ENCODE data around the gene PNKD.

The PNKD gene

DNA sequence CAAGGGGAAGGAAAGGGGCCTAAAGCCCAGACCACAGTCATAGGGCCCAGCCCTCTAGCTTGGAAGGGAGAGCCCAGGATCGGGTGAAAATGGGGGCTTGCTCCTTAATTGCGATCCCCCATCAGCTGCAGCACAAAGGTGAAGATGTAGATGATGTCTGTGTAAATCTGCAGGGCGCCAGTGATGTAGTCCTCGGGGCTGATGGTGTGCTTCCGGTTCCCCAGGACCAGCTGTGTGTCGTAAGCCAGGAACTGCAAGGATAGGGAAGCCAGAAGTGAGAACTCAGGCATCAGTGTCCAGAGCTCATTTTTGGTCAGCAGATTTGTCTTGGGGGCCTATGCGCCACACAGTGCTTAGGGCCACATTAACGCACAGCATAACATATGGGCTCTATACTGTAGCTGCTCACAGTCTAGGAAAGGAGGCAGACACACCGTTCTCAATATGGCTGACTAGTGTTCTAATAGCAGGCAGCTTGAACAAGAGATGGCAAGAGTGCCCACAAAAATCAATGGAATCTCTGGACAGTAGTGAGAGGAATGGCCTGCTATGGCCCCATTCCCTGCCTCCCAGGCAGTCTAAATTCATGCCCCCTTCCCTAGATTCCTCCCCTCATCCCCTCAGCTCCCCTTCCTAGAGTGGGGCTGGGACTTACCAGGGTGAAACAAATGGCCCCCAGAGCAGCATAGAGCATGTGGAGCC lies 5.2 kb downstream of the PNKD start:
- DNase-seq = no peak

DNA sequence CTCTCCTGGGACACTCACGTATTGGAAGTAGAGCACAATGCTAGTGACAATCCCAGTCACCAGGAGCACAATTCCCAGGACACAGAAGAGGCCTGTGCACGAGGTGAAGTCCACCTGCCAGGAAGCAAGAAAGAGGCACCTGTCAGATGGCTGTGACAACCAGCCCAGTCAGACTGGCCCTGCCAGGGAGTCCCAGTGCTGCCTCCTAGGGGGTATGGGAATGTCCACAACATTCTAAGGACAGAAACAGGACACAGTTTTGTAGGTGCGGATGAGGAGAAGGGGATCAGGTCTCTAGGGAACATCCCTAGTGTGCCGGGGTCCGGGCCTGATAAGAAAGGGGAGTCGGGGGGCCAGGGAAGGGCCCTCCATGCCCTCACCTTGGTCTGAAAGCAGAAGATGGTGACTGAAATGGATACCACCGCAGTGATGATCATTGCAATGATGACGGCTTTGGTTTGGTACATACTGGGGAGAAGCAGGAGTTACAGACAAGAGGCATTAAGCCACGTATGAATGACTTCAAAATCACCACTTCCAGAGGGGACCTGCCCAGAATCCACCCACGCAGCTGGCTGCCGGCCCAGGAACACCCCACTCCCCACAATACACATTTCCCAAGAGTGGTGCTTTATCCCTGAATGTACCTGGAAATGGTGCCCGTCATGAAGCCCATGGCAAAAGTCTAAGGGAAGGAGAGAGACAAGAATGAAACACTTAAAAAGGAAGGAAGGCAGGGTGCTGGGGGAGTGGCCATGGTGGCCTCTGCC lies 6.9 kb downstream of the PNKD start:
- DNase-seq = no peak

DNA sequence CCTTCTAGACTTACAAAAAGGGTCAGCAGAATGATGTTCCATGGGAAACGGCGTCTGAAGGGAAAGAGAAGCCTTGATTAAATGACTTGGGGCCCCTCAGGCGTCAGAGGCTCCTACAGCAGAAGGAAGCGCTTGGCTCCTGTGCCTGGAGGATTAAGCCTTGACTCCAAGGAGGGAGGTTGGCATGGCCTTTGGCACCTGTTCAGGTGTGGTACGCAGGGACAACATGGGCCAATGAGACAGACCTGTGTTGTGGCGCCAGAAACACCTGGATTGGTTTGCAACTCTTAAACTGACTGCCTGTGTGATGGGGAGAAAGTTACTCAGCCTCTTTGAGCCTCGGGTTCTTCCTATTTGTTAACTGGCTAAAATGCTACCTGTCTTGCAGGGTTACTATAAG lies 7.6 kb downstream of the PNKD start:
- DNase-seq = no peak

DNA sequence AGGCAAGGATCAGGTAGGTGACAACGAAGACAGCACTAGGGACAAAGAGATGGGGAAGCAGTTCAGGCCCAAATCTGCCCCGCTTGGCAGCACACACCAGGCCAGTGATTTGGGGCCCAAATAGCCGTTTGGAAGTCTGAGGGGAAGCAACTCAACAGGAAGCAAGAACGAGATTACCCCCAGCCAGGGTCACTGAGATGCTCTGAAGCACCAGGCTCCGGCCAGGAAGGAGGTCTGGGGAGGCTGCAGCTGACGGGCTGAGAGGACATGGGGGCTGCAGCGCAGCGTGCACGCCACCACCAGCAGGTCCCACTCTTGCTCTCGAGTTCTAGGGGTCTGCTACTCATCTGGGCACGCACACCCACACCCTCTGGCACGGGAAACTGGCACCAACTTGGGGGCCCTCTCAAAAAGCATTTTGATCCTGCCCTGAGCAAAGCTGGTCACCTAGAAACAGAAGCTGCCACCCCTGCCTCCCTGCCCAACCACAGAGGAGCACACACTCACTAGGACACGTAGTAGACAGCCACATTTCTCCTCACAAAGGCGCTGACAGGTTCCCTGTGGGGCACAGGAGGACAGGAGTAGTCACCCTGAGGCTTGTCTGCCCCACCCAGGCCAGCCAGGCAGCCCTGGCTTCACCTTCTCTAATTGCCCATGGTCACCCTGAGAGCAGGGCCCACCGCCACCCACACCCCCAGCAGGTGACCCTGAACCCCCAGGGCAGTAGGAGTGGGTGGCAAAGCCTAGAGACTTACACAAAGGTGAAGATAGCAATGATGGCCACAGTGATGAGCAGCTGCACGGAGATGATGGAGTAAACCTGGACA lies 8.4 kb downstream of the PNKD start:
- DNase-seq = no peak

DNA sequence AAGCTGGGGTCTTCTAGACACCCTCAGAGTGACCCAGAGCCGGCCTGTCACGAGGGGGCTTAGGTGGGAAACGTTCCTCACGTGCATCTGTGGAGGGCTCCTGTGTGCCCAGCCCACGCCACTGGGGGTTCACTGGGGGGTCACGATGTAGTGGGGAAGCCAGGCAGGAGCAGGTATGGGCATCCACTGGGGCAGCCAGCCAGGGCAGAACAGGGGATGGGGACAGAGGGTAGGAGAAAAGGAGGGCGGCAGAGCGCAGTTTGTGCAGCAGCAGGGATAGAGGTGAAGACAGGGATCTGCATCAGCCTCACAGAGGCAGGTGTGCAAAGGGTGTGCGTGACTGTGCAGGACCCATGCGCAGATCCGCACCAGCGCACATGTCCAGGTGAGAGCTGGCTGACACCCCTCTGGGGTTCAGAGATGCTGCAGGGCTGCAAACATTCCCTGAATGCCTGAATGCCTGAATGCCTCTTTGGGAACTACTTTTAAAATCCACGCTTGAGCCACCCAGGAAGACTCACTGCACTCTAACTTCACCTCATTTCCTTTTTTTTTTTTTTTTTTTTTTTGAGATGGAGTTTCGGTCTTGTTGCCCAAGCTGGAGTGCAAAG lies 10.0 kb downstream of the PNKD start:
- no peak for DNase-seq

DNA sequence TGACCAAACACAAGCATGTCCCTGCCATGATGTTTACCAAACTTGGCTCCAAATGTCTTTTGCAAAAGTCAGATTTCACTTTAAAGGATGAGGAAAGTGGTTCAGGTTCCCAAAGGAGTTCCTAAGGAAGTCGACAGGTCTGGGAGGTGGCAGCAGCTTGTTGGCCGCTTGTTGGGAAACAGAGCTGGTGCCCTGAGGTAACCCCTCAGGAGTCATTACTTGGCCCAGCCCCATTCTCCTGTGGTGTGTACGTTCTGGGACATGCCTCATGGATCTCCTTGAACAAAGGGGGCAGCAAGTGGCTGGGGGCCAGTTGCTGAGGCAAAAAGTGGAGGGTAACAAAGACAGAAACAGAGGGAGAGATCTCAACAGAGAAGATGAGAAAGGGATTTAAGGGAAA lies 11.1 kb downstream of the PNKD start:
- DNase-seq = no peak

DNA sequence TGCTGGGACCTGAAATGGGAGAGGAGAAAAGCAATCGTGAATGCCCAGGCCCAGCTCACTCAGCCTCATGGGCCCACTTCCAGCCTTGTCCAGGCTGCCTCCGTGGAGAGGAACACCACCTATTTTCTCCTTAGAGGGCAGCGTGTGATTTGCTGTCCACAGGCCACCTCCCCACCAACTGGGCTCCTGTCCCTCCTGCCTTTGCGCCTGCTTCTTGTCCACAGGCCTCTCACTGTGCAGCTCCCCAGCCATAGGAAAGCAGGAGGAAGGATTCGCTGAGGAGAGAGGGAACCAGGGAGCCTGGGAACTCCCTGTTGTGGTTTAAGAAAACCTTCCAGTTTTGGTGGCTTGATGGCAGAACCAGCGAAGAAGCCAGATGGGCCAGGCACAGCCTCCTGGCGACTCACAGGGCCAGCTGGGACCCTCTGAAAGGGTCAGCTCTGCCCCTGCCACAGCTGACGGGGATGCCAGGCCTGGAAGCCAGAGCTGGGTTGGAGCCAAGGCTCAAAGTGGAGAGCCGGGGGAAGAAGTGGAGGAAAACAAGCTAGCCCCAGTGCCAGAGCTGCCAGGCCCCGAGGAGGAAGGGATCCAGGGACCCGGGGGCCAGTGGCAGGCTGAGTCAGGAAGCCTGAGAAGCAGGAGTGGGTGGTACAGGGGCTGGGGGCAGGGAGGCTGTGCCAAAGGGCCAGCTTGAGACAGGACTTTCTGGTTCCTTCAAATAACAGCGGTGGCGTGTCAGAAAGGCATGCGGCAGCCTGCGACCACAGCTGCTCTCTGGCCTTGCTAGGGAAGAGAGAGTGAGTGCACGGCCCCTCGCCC lies 12.1 kb downstream of the PNKD start:
- no peak for DNase-seq

DNA sequence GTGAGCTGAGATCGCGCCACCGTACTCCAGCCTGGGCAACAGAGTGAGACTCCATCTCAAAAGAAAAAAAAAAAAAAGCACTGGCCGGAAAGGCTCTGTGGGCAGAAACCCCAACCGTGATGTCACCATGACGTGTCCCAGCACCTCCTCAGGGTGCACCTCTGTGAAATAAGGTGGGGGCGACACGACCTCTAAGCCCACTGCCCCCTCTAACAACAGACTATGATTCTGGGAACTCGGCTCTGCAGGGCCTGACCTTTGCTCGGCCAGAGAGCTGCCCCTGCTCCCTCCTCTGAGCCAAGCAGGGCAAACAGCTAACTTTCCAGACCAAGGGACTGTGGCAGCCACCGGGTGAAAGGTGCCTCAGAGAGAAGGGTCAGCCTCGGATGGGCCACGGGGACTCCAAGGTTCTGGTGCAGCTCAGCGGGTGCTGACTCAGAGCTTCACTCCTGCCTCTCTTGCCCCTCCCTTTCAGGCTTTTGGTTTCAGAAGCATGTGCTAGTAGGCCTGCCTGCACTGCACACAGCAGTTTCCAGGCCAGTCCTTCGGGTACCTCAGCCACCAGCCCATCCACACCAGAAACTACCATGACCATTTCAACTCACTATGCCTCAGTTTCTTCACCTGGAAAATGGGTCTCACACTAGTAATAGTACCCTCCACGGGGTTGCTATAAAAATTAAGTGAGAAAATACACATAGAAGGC lies 13.9 kb downstream of the PNKD start:
- DNase-seq = no peak

DNA sequence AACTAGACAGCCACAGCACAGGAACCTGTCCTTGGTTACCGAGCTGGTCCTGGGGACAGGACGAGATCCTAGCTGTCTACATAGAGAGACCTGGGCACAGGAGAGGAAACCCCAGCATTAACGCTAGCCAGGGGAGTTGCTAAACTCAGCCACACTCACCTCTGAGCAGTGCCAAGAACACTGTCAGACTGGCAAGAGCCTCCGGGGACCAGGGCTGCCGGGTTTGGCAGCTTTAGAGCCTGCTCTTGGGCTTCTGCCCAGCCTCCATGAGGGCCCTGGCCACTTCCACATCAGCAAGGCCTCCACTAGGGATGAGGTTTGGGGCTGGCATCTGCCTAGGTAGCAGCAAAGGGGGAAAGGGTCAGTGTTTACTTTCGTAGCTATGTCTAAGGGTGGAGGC lies 15.3 kb downstream of the PNKD start:
- DNase-seq = no peak

DNA sequence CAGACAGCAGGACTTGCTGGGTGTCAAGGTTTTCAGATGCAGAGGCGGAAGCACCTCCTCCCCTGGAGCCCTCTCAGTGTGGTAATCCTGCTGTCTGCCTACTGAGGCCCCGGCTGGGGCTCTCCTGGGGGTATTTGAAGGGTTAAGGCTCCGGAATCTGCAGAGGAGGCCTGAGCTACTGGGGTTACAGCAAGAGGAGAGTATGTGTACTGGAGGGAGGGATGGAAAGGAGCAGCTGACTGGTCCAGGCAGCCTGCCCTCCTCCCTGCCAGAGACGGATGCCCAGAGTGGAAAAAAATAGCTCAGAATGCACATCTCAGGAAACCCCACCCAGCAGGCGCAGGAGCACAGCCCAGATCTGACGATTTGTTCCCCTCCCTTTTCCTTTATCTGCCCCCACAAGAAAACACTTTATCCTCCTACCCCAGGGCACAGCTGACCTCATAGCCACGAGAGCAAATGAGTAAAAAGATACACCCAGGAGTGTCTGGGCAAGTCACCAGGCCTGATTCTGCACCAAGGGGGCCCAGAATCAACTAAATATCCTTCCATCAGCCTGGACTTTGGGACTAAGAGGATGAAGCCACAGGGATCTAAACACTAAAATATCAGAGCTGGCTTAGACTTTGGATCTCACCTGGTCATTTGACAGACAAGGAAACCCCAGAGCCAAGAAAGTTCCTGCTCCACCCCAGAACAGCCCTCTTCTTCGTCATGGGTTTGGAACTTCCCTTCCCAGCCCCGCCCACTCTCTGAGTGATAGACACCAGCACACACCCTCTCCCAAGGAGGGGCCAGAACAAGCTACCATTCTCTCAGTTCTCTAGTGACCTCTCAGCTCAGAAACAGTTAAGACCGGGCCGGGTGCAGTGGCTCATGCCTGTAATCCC lies 16.5 kb downstream of the PNKD start:
- no peak for DNase-seq

DNA sequence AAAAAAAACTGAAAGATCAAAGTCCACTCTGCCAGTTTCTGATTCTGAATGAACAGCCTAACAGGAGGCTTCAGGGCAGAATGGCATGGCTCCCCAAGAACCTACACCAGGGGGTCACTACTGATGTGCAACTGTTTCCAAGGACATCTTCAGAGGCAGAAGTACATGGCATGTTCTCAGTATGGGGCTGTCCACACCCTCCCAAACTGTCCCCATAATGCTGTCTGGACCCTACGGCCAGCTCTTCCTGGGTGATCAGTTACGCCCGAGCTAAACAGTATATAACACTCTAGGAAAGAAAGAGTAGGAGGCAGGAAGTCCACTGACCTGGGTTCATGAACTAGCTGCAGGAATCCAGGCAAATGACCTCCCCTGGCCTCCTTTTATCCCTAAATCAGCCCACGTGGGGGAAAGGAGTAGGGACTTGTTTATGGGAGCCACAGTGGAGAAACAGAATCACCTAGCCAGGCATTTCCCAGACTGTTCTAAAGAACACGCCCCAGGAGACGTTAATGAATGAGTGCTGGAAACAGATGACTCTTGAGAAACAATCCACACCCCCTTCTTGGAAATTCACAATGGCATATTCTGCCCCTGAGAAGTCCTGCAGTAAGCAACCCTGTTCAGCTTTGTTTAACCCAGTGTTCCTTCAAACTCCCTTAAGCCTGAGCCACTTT lies 19.5 kb downstream of the PNKD start:
- DNase-seq = no peak

DNA sequence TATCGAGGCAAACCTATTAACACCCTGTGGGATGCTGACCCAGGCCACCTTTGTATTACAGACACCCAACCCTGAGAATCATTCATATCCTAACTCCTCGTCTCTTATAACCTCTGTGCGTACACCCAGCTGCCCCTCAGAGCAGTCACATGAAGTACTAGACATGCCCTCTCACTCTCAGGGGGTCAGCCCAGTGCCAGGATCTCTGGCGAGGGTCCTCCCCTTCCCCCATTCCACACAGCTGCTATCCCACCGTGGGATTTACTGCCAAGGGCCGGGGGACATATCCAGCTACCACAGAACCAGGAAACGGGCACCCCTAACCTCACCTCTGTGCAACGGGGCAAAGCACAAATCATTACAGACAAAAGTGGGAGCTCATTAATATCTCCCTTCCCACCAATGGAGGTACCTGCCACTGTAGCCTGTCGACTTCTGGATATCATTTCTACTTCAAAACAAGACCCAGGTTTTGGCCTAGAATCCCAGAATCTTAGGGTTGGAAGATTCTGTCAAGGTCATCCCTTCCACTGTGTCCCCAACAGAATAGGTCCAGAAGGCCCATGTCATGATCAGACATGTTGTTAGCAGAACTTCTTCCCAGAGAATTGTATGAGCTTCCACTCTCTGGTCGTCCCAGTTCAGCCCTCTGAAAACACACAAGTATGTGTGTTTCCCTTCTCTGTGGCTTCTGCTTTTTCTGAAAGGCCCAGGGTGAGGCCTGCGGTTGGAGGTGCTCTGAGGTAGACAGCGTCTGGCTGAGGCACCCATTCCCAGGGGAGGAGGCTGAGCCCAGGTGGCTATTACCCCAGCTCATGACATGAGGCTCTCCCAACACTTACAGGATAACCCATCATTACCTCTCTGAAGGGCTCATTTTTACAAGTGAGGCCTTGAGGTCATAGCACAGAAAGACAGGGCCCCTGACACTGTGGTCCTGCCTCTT lies 20.3 kb downstream of the PNKD start:
- DNase-seq = no peak

DNA sequence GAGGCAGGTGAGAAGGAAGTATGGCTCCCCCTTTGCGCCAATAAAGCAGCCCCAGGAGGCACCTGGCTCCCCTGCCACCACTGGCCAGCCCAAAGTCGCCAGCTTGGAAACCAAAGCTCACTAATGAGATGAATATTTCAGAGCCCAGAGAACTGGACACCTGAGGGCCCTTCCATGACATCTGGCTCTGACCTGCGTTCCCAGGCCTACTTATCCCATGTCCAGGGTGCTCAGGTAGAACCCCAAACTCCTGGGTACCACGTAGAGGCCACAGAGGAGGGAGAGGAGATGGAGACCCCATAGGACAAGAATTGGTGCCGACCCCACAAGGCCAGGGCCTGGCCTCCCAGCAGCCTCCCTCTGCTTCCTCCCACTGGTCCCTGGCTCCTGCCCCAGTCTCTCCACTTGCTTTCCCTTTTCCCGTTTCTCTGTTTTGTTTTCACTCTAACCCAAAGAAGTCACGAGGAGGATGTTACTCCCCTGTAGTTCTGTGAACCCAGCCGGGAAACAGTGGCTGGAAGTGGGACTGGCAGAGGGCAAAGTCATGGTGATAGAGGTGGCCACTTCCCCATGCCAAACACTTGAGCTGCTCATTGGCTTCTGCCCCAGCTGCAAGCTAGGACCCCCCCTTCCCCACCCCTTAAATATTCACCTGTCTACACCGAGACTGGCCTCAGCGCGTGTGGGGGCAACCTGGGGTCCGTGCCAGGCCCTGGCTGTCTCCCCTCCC lies 21.2 kb downstream of the PNKD start:
- DNase-seq = no peak

DNA sequence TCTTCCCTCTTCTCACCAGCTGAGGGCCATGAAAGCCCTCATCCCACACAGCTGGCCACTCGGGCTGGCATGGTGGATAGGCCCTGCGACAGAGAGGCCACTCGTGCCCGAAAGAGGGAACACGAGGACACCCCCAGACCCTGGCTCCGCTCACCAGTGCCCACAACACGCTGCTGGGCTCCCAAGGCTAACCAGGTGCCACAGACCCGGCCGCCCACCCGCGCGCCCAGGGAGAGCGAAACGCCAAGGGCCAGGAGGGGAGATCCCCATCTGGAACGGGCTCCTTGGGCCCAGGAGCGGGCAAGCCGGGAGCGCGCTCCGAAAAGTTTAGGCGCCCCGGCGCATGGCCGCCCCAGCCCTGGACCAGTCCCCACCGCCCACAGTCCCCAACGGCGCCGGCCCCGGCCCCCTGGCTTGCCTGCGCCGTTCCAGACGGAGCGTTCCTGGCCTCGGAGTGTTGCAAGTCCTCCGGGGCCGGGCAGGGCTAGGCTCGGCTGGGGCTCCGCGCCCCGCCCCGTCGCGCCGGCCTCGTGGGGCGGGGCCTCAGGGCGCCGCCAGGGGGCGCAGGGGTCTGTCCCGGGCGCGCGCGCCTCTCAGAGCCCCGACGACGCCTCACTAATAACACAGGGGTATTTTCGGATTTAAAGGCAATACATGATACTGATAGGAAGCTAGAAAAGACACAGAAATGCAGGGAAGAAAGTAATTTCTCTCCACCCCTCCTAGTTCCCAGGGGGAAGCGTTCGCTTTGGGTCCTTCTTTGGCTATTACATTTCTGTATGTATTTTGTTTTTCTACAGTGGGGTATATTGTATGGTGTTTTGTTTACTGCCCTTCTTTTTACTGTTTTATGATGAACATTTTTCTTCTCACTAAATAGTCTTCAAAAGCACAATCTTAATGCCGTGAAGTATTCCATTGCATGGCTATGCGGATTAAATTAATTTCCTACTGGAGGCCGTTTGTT lies 22.0 kb downstream of the PNKD start, which contains the start of gene TMBIM1:
TMBIM1 (minus strand) TSS at position 456 of the 967 bp plus-strand sequence. CDS start 10,362 bp downstream, outside the sequence.
- no peak for DNase-seq

DNA sequence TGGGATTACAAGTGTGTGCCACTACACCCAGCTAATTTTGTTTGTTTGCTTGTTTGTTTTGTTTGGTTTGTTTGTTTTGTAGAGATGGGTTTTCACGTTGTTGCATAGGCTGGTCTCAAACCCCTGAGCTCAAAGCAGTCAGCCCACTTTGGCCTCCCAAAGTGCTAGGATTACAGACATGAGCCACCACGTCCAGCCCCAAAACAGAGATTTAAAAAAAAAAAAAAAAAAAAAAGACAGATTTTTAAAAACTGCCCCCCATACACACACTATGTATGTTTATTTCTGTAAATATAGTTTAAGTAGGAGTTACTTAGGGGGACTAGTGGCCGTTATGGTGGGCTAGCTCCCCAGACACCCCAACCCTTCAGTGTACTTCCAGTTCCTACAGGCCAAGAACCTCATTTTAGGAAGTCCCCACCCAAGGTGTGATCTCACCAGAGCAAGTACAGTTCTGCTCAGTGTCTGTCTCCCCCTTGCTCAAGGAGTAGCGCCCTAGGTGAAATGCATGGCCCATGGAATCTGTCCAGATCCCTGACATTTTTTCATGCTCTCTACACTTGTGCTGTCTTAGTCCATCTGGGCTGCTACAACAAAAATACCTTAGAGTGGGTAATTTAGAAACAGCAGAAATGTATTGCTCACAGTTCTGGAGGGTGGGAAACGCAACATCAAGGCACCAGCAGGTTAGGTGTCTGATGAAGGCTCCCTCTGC lies 23.6 kb downstream of the PNKD start:
- no peak for DNase-seq

DNA sequence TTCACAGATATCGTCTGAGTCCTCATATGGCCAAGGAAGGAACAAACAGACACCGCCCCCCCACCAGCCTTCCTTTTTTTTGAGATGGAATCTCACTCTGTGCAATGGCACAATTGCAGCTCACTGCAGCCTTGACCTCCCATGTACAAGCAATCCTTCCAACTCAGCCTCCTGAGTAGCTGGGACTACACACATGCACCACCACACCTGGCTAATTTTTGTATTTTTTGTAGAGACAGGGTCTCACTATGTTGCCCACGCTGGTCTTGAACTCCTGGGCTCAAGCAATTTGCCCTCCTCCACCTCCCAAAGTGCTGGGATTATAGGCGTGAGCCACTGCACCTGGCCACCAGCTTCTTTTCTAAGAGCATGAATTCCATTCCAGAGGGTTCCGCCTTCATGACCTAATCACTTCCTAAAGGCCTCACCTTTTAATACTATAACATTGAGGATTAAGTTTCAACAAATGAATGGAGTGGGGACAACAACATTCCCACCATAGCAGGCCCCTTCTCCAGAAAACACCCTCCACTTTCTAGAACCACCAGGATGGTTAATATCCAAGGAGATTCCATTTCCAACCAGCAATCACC lies 24.2 kb downstream of the PNKD start:
- DNase-seq = no peak

All from DMS153 (cell line).